ENCODE results near the gene DCHS1.

Gene DCHS1

GRCh38 chr11:6588018-6588417 lies 67.6 kb downstream of the DCHS1 start:
- no peak for DNase-seq (ENCODE audit: low read depth)
- H3K4me3 ChIP-seq (ENCODE audit: low read depth, low read length) = no peak overlapping the region
- no peak for TF ChIP-seq CTCF (IDR thresholded peaks at IDR 0.05; ENCODE audit: control insufficient read depth, extremely low read depth, insufficient read depth)

- TF ChIP-seq CTCF (IDR thresholded peaks at IDR 0.05; ENCODE audit: control insufficient read depth, extremely low read depth, insufficient read depth) = no peak
- peak; percentile 84 for DNase-seq (ENCODE audit: low read depth)
- no peak overlapping the region for H3K4me3 ChIP-seq (ENCODE audit: low read depth, low read length)
These were observed 68.2 kb downstream of the DCHS1 start for GRCh38 chr11:6587360-6587953.

GRCh38 chr11:6586434-6587359 lies 68.9 kb downstream of the DCHS1 start:
- H3K4me3 ChIP-seq (ENCODE audit: low read depth, low read length) = no peak overlapping the region
- no peak for TF ChIP-seq CTCF (IDR thresholded peaks at IDR 0.05; ENCODE audit: control insufficient read depth, extremely low read depth, insufficient read depth)
- no peak for DNase-seq (ENCODE audit: low read depth)

- DNase-seq (ENCODE audit: low read depth) = no peak
- TF ChIP-seq CTCF (IDR thresholded peaks at IDR 0.05; ENCODE audit: control insufficient read depth, extremely low read depth, insufficient read depth) = no peak
- no peak overlapping the region for H3K4me3 ChIP-seq (ENCODE audit: low read depth, low read length)
These were observed 71.1 kb downstream of the DCHS1 start for GRCh38 chr11:6584528-6584927.

- no peak overlapping the region for H3K4me3 ChIP-seq (ENCODE audit: low read depth, low read length)
- TF ChIP-seq CTCF (IDR thresholded peaks at IDR 0.05; ENCODE audit: control insufficient read depth, extremely low read depth, insufficient read depth) = no peak
- DNase-seq (ENCODE audit: low read depth) = no peak
These were observed 72.0 kb downstream of the DCHS1 start for GRCh38 chr11:6583584-6583983.

GRCh38 chr11:6579681-6580080 lies 75.9 kb downstream of the DCHS1 start:
- DNase-seq (ENCODE audit: low read depth) = no peak
- no peak for TF ChIP-seq CTCF (IDR thresholded peaks at IDR 0.05; ENCODE audit: control insufficient read depth, extremely low read depth, insufficient read depth)
- H3K4me3 ChIP-seq (ENCODE audit: low read depth, low read length) = no peak overlapping the region
